OCI-LY1 (cell line): ENCODE measurements around the gene SNRNP70.
"Not testable (repeated sequence)": the region's sequence is repeated elsewhere in the genome, so short reads cannot be mapped to it uniquely, and the experiment has no call there.

Experiments
- H2AFZ ChIP-seq: fragments of 200-600 bp; sonication (generic), shearing (Covaris generic); 2 replicates; pipeline ENCODE4 v1.6.0; 2014; ENCODE audit warnings: antibody characterized with exemption, mild to moderate bottlenecking, low read length
- H3F3A ChIP-seq: fragments of 200-600 bp; sonication (generic), shearing (Covaris generic); 2 replicates; pipeline ENCODE4 v1.6.0; 2014; ENCODE audit warnings: mild to moderate bottlenecking, antibody characterized with exemption, low read length, moderate library complexity; ENCODE audit not compliant: insufficient read depth
- H3K27ac ChIP-seq: fragments of 200-600 bp; sonication (generic); 2 replicates; pipeline ENCODE4 v1.5.1; 2014; ENCODE audit warnings: low read length, mixed run types, mild to moderate bottlenecking, low read depth; ENCODE audit not compliant: poor library complexity, severe bottlenecking
- H3K27me3 ChIP-seq: fragments of 200-600 bp; sonication (generic); 2 replicates; pipeline ENCODE4 v1.6.0; 2014; ENCODE audit warnings: antibody characterized with exemption, mild to moderate bottlenecking, low read length, moderate library complexity; ENCODE audit not compliant: insufficient read depth
- H3K36me3 ChIP-seq: fragments of 200-600 bp; sonication (generic); 2 replicates; pipeline ENCODE4 v1.6.1; 2014; ENCODE audit warnings: mild to moderate bottlenecking, antibody characterized with exemption, low read length, moderate library complexity, mixed read lengths; ENCODE audit not compliant: insufficient read depth
- H3K4me1 ChIP-seq: fragments of 200-600 bp; sonication (generic); 2 replicates; pipeline ENCODE4 v1.5.1; 2014; ENCODE audit warnings: mild to moderate bottlenecking, low read length, moderate library complexity; ENCODE audit not compliant: insufficient read depth, severe bottlenecking
- H3K4me2 ChIP-seq: fragments of 200-600 bp; sonication (generic), shearing (Covaris generic); 2 replicates; pipeline ENCODE4 v1.6.1; 2014; ENCODE audit warnings: low read length
- H3K4me3 ChIP-seq: fragments of 200-600 bp; sonication (generic); 2 replicates; pipeline ENCODE4 v1.5.1; 2014; ENCODE audit warnings: low read length, low read depth, mild to moderate bottlenecking, mixed read lengths; ENCODE audit not compliant: poor library complexity, severe bottlenecking
- H3K79me2 ChIP-seq: fragments of 200-600 bp; shearing (Covaris generic); 2 replicates; pipeline ENCODE4 v1.6.1; 2016; ENCODE audit warnings: mixed run types, low read length, mixed read lengths; ENCODE audit not compliant: insufficient read depth
- H3K9ac ChIP-seq: fragments of 200-600 bp; sonication (generic), shearing (Covaris generic); 2 replicates; pipeline ENCODE4 v1.6.1; 2014; ENCODE audit warnings: mild to moderate bottlenecking, low read length, mixed read lengths
- H3K9me2 ChIP-seq: fragments of 200-600 bp; sonication (generic), shearing (Covaris generic); 2 replicates; pipeline ENCODE4 v1.6.1; 2014; ENCODE audit warnings: low read depth, mild to moderate bottlenecking, low read length, mixed read lengths
- H3K9me3 ChIP-seq: fragments of 200-600 bp; shearing (Covaris generic); 2 replicates; pipeline ENCODE4 v1.6.1; 2014; ENCODE audit warnings: low read length, mixed read lengths
- H4K20me1 ChIP-seq: fragments of 200-600 bp; sonication (generic), shearing (Covaris generic); 2 replicates; pipeline ENCODE4 v1.6.0; 2016; ENCODE audit warnings: mild to moderate bottlenecking, low read length; ENCODE audit not compliant: insufficient read depth
- CTCF ChIP-seq: fragments of 200-600 bp; sonication (generic), shearing (Covaris generic); IDR thresholded peaks from 2 replicates; pipeline ENCODE4 v1.5.1; 2017; ENCODE audit warnings: mild to moderate bottlenecking, antibody characterized with exemption, low read length, moderate library complexity, mixed read lengths
- EZH2 ChIP-seq: fragments of 200-600 bp; sonication (generic), shearing (Covaris generic); IDR thresholded peaks from 2 replicates; pipeline ENCODE4 v1.8.0; 2017; ENCODE audit warnings: borderline replicate concordance, mixed run types, mild to moderate bottlenecking, antibody characterized with exemption, low read length, moderate library complexity, mixed read lengths

The SNRNP70 gene

DNA sequence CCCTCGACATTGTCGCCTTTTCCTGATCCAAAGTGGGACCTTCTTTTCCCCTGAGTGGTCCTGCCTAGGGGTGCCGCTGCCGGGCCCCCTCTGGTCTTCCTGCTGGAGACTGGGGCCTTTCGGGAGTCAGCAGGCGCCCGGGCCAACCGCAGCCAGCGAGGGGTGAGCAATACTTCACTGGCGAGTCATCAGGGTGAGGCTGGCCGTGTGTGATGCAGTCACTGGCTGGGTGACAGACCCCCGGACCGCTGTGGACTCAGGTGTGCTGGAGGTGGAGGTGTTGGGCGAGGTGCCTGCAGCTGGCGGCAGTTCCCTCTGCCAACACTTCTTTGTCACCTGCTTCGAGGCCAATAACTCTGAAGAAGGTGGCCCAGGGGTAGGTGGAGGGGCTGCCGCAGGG lies 43.1 kb upstream of the SNRNP70 start:
- no peaks in the 10 kb centered on the region for H3K4me1 ChIP-seq
- H2AFZ ChIP-seq = no peak overlapping the region
- H3K9me3 ChIP-seq = no peaks in the 10 kb centered on the region
- H3K27me3 ChIP-seq = no peaks in the 10 kb centered on the region
- no peak overlapping the region for H3K9ac ChIP-seq
- H3K4me3 ChIP-seq = no peak overlapping the region
- H4K20me1 ChIP-seq = no peaks in the 10 kb centered on the region
- no peaks in the 10 kb centered on the region for H3K79me2 ChIP-seq
- TF ChIP-seq EZH2 (no peak), CTCF (no peak)
- no peaks in the 10 kb centered on the region for H3K36me3 ChIP-seq
- no peaks in the 10 kb centered on the region for H3F3A ChIP-seq
- no peak overlapping the region for H3K27ac ChIP-seq
- no peaks in the 10 kb centered on the region for H3K9me2 ChIP-seq
- H3K4me2 ChIP-seq = no peak overlapping the region

DNA sequence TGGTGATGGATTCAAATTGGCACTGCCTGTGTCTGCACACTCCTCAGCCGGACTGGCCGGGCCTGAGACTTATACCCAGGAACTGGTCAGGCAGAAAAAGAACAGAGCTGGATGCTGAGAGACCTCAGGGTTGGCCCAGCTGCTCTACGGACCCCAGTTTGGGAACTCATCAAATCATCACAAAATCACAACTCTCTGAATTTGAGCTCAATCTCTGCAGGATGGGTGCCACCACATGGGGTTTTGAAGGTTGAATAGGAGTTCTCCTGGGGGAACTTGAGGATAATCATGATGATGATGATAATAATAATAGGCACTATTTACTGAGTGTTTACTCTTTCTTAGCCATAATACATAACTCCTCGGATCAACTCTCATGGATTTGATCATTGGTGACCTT lies 42.6 kb upstream of the SNRNP70 start:
- H3K9me2 ChIP-seq, H3F3A ChIP-seq, H3K4me2 ChIP-seq, H3K9ac ChIP-seq, H2AFZ ChIP-seq, H3K79me2 ChIP-seq, H3K4me3 ChIP-seq, H3K9me3 ChIP-seq, H3K36me3 ChIP-seq, H3K27me3 ChIP-seq, H3K27ac ChIP-seq, H4K20me1 ChIP-seq, H3K4me1 ChIP-seq: not testable (repeated sequence)

DNA sequence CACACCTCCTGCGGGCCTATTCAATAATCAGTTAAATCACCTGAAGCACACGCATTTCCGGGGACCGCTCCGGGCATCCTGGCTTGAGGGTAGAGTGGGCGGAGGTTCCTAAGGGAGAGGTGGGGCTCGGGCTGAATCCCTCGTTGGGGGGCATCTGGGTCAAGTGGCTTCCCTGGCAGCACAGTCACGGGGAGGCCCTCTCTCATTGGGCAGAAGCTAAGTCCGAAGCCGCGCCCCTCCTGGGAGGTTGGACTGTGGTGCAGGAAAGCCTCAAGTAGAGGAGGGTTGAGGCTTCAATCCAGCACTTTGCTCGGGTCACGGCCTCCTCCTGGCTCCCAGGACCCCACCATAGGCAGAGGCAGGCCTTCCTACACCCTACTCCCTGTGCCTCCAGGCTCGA lies 41.7 kb upstream of the SNRNP70 start, which contains the start of gene CGB5:
Gene CGB5, plus strand, starts transcription at position 301 of the 400 bp plus-strand sequence. CDS start 362 bp downstream, outside the sequence.
- not testable (repeated sequence) for H3K9me2 ChIP-seq, H3F3A ChIP-seq, H3K9ac ChIP-seq, H2AFZ ChIP-seq, H3K9me3 ChIP-seq, H3K4me2 ChIP-seq, H3K79me2 ChIP-seq, H3K4me1 ChIP-seq, H3K27ac ChIP-seq, H3K4me3 ChIP-seq, H4K20me1 ChIP-seq, H3K36me3 ChIP-seq, H3K27me3 ChIP-seq

GRCh38 chr19:49049011-49049410 lies 36.2 kb upstream of the SNRNP70 start, which contains the start of gene CGB8:
Gene CGB8 (minus strand): TSS chr19:49049111. CDS start chr19:49048739, 372 bp downstream.
- H3K4me3 ChIP-seq, H3K27ac ChIP-seq, H3K9ac ChIP-seq, H4K20me1 ChIP-seq, H3K27me3 ChIP-seq, H3K9me3 ChIP-seq, H3K4me1 ChIP-seq, H3F3A ChIP-seq, H3K4me2 ChIP-seq, H3K79me2 ChIP-seq, H2AFZ ChIP-seq, H3K9me2 ChIP-seq, H3K36me3 ChIP-seq: not testable (repeated sequence)

DNA sequence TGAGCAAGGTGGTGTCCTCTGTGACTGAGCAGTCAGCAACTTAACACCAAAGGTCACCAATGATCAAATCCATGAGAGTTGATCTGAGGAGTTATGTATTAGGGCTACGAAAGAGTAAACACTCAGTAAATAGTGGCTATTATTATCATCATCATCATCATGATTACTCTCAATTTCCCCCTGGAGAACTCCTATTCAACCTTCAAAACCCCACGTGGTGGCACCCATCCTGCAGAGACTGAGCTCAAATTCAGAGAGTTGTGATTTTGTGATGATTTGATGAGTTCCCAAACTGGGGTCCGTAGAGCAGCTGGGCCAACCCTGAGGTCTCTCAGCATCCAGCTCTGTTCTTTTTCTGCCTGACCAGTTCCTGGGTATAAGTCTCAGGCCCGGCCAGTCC lies 35.4 kb upstream of the SNRNP70 start:
- not testable (repeated sequence) for H3K9me2 ChIP-seq, H4K20me1 ChIP-seq, H3K27me3 ChIP-seq, H3K9ac ChIP-seq, H3K79me2 ChIP-seq, H2AFZ ChIP-seq, H3K4me1 ChIP-seq, H3K4me2 ChIP-seq, H3K36me3 ChIP-seq, H3K4me3 ChIP-seq, H3K27ac ChIP-seq, H3F3A ChIP-seq, H3K9me3 ChIP-seq

DNA sequence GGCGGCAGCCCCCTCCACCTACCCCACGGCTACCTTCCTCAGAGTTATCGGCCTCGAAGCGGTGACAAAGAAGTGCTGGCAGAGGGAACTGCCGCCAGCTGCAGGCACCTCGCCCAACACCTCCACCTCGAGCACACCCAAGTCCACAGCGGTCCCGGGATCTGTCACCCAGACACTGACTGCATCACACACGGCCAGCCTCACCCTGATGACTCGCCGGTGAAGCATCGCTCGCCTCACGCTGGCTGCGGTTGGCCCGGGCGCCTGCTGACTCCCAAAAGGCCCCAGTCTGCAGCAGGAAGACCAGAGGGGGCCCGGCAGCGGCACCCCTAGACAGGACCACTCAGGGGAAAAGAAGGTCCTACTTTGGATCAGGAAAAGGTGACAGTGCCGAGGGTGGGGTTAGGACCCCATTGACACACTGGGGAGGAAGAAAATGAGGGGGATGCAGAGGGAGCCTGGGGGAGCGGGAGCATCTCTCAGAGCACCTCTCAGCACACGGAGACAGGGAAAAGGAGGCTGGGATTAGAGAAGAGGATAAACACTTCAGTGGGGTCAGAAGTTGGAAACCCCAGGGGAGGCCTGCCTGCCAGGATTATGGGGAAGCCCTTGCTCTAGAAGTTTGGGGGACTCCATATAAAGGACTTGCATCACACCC lies 34.7 kb upstream of the SNRNP70 start:
- not testable (repeated sequence) for H3K79me2 ChIP-seq, H3K27me3 ChIP-seq, H3K36me3 ChIP-seq, H3K4me1 ChIP-seq, H3K9me2 ChIP-seq, H4K20me1 ChIP-seq, H3K9ac ChIP-seq, H3F3A ChIP-seq, H3K27ac ChIP-seq, H3K4me2 ChIP-seq, H3K9me3 ChIP-seq, H3K4me3 ChIP-seq, H2AFZ ChIP-seq
